ENCODE results near the gene ADGRF4.

Gene ADGRF4

GRCh38 chr6:47653706-47654105 is 44.7 kb upstream of the ADGRF4 start:
- H3K27ac ChIP-seq (ENCODE audit: low read length) = no peak overlapping the region
- no peaks in the 10 kb centered on the region for H3K9me3 ChIP-seq (ENCODE audit: insufficient read depth, low read length)
- no peaks in the 10 kb centered on the region for H4K20me1 ChIP-seq (ENCODE audit: insufficient read depth, low read length)
- H3K79me2 ChIP-seq (ENCODE audit: low read length) = no peaks in the 10 kb centered on the region
- peaks cover 12% of the 10 kb centered on the region for H3K36me3 ChIP-seq (replicated peaks; ENCODE audit: low read depth, low read length)
- no peak overlapping the region for H3K4me3 ChIP-seq (ENCODE audit: low read length)
- no peak overlapping the region for H3K9ac ChIP-seq (ENCODE audit: low read length)
- H3K4me1 ChIP-seq (ENCODE audit: low read length) = peaks cover 34% of the 10 kb centered on the region
- no peak overlapping the region for H3K4me2 ChIP-seq (ENCODE audit: low read length)
- no peak overlapping the region; the same call in 1 of the 2 replicates for H2AFZ ChIP-seq (ENCODE audit: low read depth, low read length)
- no peaks in the 10 kb centered on the region for H3K27me3 ChIP-seq (ENCODE audit: low read depth, low read length)
- TF ChIP-seq EZH2phosphoT487 (IDR thresholded peaks at IDR 0.05; ENCODE audit: low read depth) = no peak
- TF ChIP-seq CTCF (IDR thresholded peaks at IDR 0.05; ENCODE audit: low read depth, low read length) = no peak

- H3K9me3 ChIP-seq (ENCODE audit: insufficient read depth, low read length) = no peaks in the 10 kb centered on the region
- H3K79me2 ChIP-seq (ENCODE audit: low read length) = no peaks in the 10 kb centered on the region
- no peak for TF ChIP-seq EZH2phosphoT487 (IDR thresholded peaks at IDR 0.05; ENCODE audit: low read depth)
- no peak for TF ChIP-seq CTCF (IDR thresholded peaks at IDR 0.05; ENCODE audit: low read depth, low read length)
These were observed 44.1 kb upstream of the ADGRF4 start for GRCh38 chr6:47654255-47654654.

GRCh38 chr6:47655719-47656595 is 42.4 kb upstream of the ADGRF4 start:
- Histone ChIP-seq H3K9ac (ENCODE audit: low read length) (no peak overlapping the region), H3K27ac (ENCODE audit: low read length) (no peak overlapping the region), H3K4me1 (ENCODE audit: low read length) (peaks cover 18% of the 10 kb centered on the region), H2AFZ (ENCODE audit: low read depth, low read length) (no peak overlapping the region), H3K4me3 (ENCODE audit: low read length) (no peak overlapping the region), H3K27me3 (ENCODE audit: low read depth, low read length) (no peaks in the 10 kb centered on the region), H3K79me2 (ENCODE audit: low read length) (no peaks in the 10 kb centered on the region), H3K9me3 (ENCODE audit: insufficient read depth, low read length) (no peaks in the 10 kb centered on the region), H3K36me3 (replicated peaks; ENCODE audit: low read depth, low read length) (peaks cover 3% of the 10 kb centered on the region), H4K20me1 (ENCODE audit: insufficient read depth, low read length) (no peaks in the 10 kb centered on the region), H3K4me2 (ENCODE audit: low read length) (no peak overlapping the region)
- TF ChIP-seq CTCF (IDR thresholded peaks at IDR 0.05; ENCODE audit: low read depth, low read length) (no peak), EZH2phosphoT487 (IDR thresholded peaks at IDR 0.05; ENCODE audit: low read depth) (no peak)

More at GRCh38 chr6:47654255-47654654, 44.1 kb upstream of the ADGRF4 start:
- Histone ChIP-seq H3K4me2 (ENCODE audit: low read length) (no peak overlapping the region), H3K27me3 (ENCODE audit: low read depth, low read length) (no peaks in the 10 kb centered on the region), H2AFZ (ENCODE audit: low read depth, low read length) (no peak overlapping the region), H3K4me3 (ENCODE audit: low read length) (no peak overlapping the region), H3K36me3 (replicated peaks; ENCODE audit: low read depth, low read length) (peaks cover 12% of the 10 kb centered on the region), H4K20me1 (ENCODE audit: insufficient read depth, low read length) (no peaks in the 10 kb centered on the region), H3K9ac (ENCODE audit: low read length) (no peak overlapping the region), H3K4me1 (ENCODE audit: low read length) (peaks cover 33% of the 10 kb centered on the region), H3K27ac (ENCODE audit: low read length) (no peak overlapping the region)

- peaks cover 4% of the 10 kb centered on the region; the same call in 1 of the 2 replicates for H3K4me1 ChIP-seq (ENCODE audit: low read length)
- no peak for TF ChIP-seq CTCF (IDR thresholded peaks at IDR 0.05; ENCODE audit: low read depth, low read length)
- TF ChIP-seq EZH2phosphoT487 (IDR thresholded peaks at IDR 0.05; ENCODE audit: low read depth) = no peak
- no peak overlapping the region for H3K4me3 ChIP-seq (ENCODE audit: low read length)
- H3K9ac ChIP-seq (ENCODE audit: low read length) = no peak overlapping the region
- no peaks in the 10 kb centered on the region for H3K27me3 ChIP-seq (ENCODE audit: low read depth, low read length)
- H3K36me3 ChIP-seq (replicated peaks; ENCODE audit: low read depth, low read length) = no peaks in the 10 kb centered on the region
- H2AFZ ChIP-seq (ENCODE audit: low read depth, low read length) = no peak overlapping the region
- no peaks in the 10 kb centered on the region for H3K9me3 ChIP-seq (ENCODE audit: insufficient read depth, low read length)
- H3K79me2 ChIP-seq (ENCODE audit: low read length) = no peaks in the 10 kb centered on the region
- no peak overlapping the region for H3K27ac ChIP-seq (ENCODE audit: low read length)
- H3K4me2 ChIP-seq (ENCODE audit: low read length) = no peak overlapping the region
- H4K20me1 ChIP-seq (ENCODE audit: insufficient read depth, low read length) = no peaks in the 10 kb centered on the region
These were observed 36.4 kb upstream of the ADGRF4 start for GRCh38 chr6:47661960-47662359.

Measured in OCI-LY3 (cell line).